ENCODE measurements around the gene ETV5. TPM values are rescaled to one million over a fixed set of nuclear protein-coding genes. Genes with fewer than 3 reads are reported as not detected.

The ETV5 gene
- total and polyA plus RNA-seq, 2 of the 4 experiments (the other 2 are of a cell fraction): 15.7 to 20.1 TPM

DNA sequence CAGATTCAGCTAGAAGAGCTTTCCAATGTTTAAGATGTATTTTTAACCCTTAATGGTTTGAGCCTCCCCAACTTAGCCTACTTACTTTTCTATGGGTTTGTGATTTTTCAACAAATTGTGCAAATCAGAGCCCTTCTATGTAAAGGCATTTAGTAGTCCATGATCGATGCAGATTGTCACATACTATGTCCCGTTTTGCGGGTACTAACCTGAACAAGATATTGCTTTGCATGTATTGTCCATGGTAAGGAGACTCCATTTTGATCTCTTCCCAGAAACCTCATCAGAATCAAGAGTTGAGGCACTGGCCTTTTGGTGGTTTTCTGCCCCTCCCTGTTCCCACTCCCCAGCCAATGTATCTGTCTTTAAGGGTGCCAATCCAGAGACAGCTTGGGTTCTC, 60.8 kb downstream of the ETV5 start:
- no peak overlapping the region for H4K91ac ChIP-seq (ENCODE audit: insufficient read depth, low read depth, low read length)
- no peak for ATAC-seq (ENCODE audit: low read depth)
- no peak overlapping the region for H3K18ac ChIP-seq (ENCODE audit: low read depth, low read length)
- intact Hi-C loops (cut with micrococcal nuclease) (no loop called here), in situ Hi-C loops (cut with MboI; ENCODE audit: low sequenced_read_pairs) (no loop called here), dilution Hi-C loops (cut with HindIII; ENCODE audit: low sequenced_read_pairs, unreplicated experiment) (no loop called here)
- H3K4me3 ChIP-seq (ENCODE audit: insufficient read depth, low read depth, low read length): no peak overlapping the region
- no peaks in the 10 kb centered on the region for H4K20me1 ChIP-seq (ENCODE audit: insufficient read depth, low read length)
- H3K79me1 ChIP-seq (ENCODE audit: low read depth in 1 of 2, low read length in 2 of 2): no peaks in the 10 kb centered on the region
- H3K9me1 ChIP-seq (ENCODE audit: insufficient read depth, low read length): peaks cover 2% of the 10 kb centered on the region; the same call in 1 of the 2 replicates
- no peaks in the 10 kb centered on the region for H3K9me3 ChIP-seq (ENCODE audit: control insufficient read depth, insufficient read depth, low read length)
- no peak overlapping the region for H2BK15ac ChIP-seq (ENCODE audit: low read depth, low read length)
- peaks cover 2% of the 10 kb centered on the region for H3K4me1 ChIP-seq (ENCODE audit: control insufficient read depth, insufficient read depth, low read length)
- H3K27ac ChIP-seq (ENCODE audit: insufficient read depth, low read length): no peak overlapping the region
- H3K36me3 ChIP-seq (ENCODE audit: control insufficient read depth, insufficient read depth, low read length): peaks cover 28% of the 10 kb centered on the region
- no peak overlapping the region for H2BK5ac ChIP-seq (ENCODE audit: low read depth, low read length, poor library complexity, severe bottlenecking)
- WGBS, 2 experiments (ENCODE audit: extremely low coverage in 2 of 2, insufficient read length in 1 of 2): no CpG with 5 or more reads among the region's 3 CpGs
- ChIA-PET CTCF (no interaction called here), POLR2A (ENCODE audit: unreplicated experiment) (no interaction called here)
- H2AK5ac ChIP-seq (ENCODE audit: low read depth, low read length): no peak overlapping the region
- H3K23ac ChIP-seq (ENCODE audit: low read depth, low read length): no peak overlapping the region
- no peak overlapping the region for H3K56ac ChIP-seq (ENCODE audit: extremely low read depth, insufficient read depth, low read length)
- DNase-seq: no peak
- no peak for TF ChIP-seq NFE2L2 (IDR thresholded peaks at IDR 0.05; ENCODE audit: low read depth, low read length)
- TF ChIP-seq, protein P1, sequence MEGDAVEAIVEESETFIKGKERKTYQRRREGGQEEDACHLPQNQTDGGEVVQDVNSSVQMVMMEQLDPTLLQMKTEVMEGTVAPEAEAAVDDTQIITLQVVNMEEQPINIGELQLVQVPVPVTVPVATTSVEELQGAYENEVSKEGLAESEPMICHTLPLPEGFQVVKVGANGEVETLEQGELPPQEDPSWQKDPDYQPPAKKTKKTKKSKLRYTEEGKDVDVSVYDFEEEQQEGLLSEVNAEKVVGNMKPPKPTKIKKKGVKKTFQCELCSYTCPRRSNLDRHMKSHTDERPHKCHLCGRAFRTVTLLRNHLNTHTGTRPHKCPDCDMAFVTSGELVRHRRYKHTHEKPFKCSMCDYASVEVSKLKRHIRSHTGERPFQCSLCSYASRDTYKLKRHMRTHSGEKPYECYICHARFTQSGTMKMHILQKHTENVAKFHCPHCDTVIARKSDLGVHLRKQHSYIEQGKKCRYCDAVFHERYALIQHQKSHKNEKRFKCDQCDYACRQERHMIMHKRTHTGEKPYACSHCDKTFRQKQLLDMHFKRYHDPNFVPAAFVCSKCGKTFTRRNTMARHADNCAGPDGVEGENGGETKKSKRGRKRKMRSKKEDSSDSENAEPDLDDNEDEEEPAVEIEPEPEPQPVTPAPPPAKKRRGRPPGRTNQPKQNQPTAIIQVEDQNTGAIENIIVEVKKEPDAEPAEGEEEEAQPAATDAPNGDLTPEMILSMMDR (conservative IDR thresholded peaks at IDR 0.05; ENCODE audit: low read depth, low read length): no peak
- no peak for TF ChIP-seq SMC3 (IDR thresholded peaks at IDR 0.05; ENCODE audit: low read depth, low read length)
- TF ChIP-seq CEBPB (IDR thresholded peaks at IDR 0.05; ENCODE audit: low read depth, low read length): no peak
- no peak for TF ChIP-seq MAZ (IDR thresholded peaks at IDR 0.05; ENCODE audit: borderline replicate concordance, low read depth, low read length)
- no peak for TF ChIP-seq CHD1 (IDR thresholded peaks at IDR 0.05; ENCODE audit: low read depth, low read length)
- no peak for TF ChIP-seq RCOR1 (IDR thresholded peaks at IDR 0.05; ENCODE audit: insufficient replicate concordance, low read length)
- TF ChIP-seq RFX5 (IDR thresholded peaks at IDR 0.05; ENCODE audit: low read depth, low read length): no peak
- no peak for TF ChIP-seq MAFK (IDR thresholded peaks at IDR 0.05; ENCODE audit: low read depth, low read length)
- no peak for TF ChIP-seq RAD21 (IDR thresholded peaks at IDR 0.05; ENCODE audit: low read length)
- TF ChIP-seq, protein P2, sequence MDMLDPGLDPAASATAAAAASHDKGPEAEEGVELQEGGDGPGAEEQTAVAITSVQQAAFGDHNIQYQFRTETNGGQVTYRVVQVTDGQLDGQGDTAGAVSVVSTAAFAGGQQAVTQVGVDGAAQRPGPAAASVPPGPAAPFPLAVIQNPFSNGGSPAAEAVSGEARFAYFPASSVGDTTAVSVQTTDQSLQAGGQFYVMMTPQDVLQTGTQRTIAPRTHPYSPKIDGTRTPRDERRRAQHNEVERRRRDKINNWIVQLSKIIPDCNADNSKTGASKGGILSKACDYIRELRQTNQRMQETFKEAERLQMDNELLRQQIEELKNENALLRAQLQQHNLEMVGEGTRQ (IDR thresholded peaks at IDR 0.05; ENCODE audit: low read depth, low read length): no peak
- TF ChIP-seq, protein P3, sequence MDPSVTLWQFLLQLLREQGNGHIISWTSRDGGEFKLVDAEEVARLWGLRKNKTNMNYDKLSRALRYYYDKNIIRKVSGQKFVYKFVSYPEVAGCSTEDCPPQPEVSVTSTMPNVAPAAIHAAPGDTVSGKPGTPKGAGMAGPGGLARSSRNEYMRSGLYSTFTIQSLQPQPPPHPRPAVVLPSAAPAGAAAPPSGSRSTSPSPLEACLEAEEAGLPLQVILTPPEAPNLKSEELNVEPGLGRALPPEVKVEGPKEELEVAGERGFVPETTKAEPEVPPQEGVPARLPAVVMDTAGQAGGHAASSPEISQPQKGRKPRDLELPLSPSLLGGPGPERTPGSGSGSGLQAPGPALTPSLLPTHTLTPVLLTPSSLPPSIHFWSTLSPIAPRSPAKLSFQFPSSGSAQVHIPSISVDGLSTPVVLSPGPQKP (IDR thresholded peaks at IDR 0.05; ENCODE audit: borderline replicate concordance, low read depth, low read length): no peak
- TF ChIP-seq MXI1 (IDR thresholded peaks at IDR 0.05; ENCODE audit: borderline replicate concordance, low read depth, low read length): no peak
- no peak for TF ChIP-seq FOS (IDR thresholded peaks at IDR 0.05; ENCODE audit: low read depth, low read length)
- TF ChIP-seq POLR2A (IDR thresholded peaks at IDR 0.05; ENCODE audit: low read depth, low read length): no peak
- no peak for TF ChIP-seq BHLHE40 (IDR thresholded peaks at IDR 0.05; ENCODE audit: low read depth, low read length)
- TSS peak; percentile 64 for BruUV-seq (replicated peaks)
- no peaks in the 10 kb centered on the region for H3K27me3 ChIP-seq (ENCODE audit: control insufficient read depth, insufficient read depth, low read length)
- no peak overlapping the region for H4K8ac ChIP-seq (ENCODE audit: low read depth in 2 of 2, low read length in 2 of 2)
- no peak overlapping the region for H2AK9ac ChIP-seq (replicated peaks; ENCODE audit: low read depth, low read length, poor library complexity)
- no peak overlapping the region for H2BK120ac ChIP-seq (ENCODE audit: low read depth, low read length)
- H2BK20ac ChIP-seq (ENCODE audit: low read depth, low read length): no peak overlapping the region
- no peak overlapping the region for H2AFZ ChIP-seq (replicated peaks; ENCODE audit: low read length, poor library complexity)
- no peak overlapping the region for H3K14ac ChIP-seq (replicated peaks; ENCODE audit: low read depth, low read length)
- H4K5ac ChIP-seq (ENCODE audit: low read depth, low read length): no peak overlapping the region
- H3K9ac ChIP-seq (ENCODE audit: low read depth, low read length): no peak overlapping the region
- H3K4me2 ChIP-seq (ENCODE audit: low read depth, low read length): no peak overlapping the region
- no peak overlapping the region for H3K4ac ChIP-seq (ENCODE audit: low read depth, low read length)

Data from IMR-90 (cell line).